ENCODE measurements around the gene NUTF2.
"Not testable (repeated sequence)": the region's sequence is repeated elsewhere in the genome, so short reads cannot be mapped to it uniquely, and the experiment has no call there.

NUTF2 gene

GRCh38 chr16:67862623-67863583 is 16.2 kb downstream of the NUTF2 start:
- H3K79me2 ChIP-seq (ENCODE audit: insufficient read depth, low read length): peaks cover 42% of the 10 kb centered on the region
- H4K20me1 ChIP-seq (ENCODE audit: insufficient read depth, low read length): no peaks in the 10 kb centered on the region
- TF ChIP-seq EZH2 (IDR thresholded peaks at IDR 0.05; ENCODE audit: borderline replicate concordance, low read length) (no peak), CTCF (IDR thresholded peaks at IDR 0.05; ENCODE audit: low read length) (no peak)
- no peak overlapping the region for H3K27ac ChIP-seq (ENCODE audit: low read depth, low read length, poor library complexity, severe bottlenecking)
- H3K27me3 ChIP-seq (ENCODE audit: insufficient read depth, low read length): no peaks in the 10 kb centered on the region
- no peak overlapping the region for H2AFZ ChIP-seq (ENCODE audit: low read length)
- no peak overlapping the region for H3K4me2 ChIP-seq (ENCODE audit: low read length)
- no peak overlapping the region for H3K4me3 ChIP-seq (ENCODE audit: low read depth, low read length, poor library complexity, severe bottlenecking)
- no peaks in the 10 kb centered on the region for H3K9me2 ChIP-seq (ENCODE audit: low read depth, low read length)
- H3F3A ChIP-seq (ENCODE audit: insufficient read depth, low read length): no peaks in the 10 kb centered on the region
- no peaks in the 10 kb centered on the region for H3K9me3 ChIP-seq (ENCODE audit: low read length)
- no peak overlapping the region for H3K9ac ChIP-seq (ENCODE audit: low read length)
- H3K36me3 ChIP-seq (ENCODE audit: insufficient read depth, low read length): peaks cover 62% of the 10 kb centered on the region
- H3K4me1 ChIP-seq (ENCODE audit: insufficient read depth, low read length, severe bottlenecking): no peaks in the 10 kb centered on the region

- not testable (repeated sequence) for H3F3A ChIP-seq (ENCODE audit: insufficient read depth, low read length); H4K20me1 ChIP-seq (ENCODE audit: insufficient read depth, low read length); H2AFZ ChIP-seq (ENCODE audit: low read length); H3K4me2 ChIP-seq (ENCODE audit: low read length); H3K4me1 ChIP-seq (ENCODE audit: insufficient read depth, low read length, severe bottlenecking); H3K9me2 ChIP-seq (ENCODE audit: low read depth, low read length); H3K27me3 ChIP-seq (ENCODE audit: insufficient read depth, low read length); H3K9me3 ChIP-seq (ENCODE audit: low read length); H3K27ac ChIP-seq (ENCODE audit: low read depth, low read length, poor library complexity, severe bottlenecking); H3K9ac ChIP-seq (ENCODE audit: low read length); H3K4me3 ChIP-seq (ENCODE audit: low read depth, low read length, poor library complexity, severe bottlenecking)
- H3K79me2 ChIP-seq (ENCODE audit: insufficient read depth, low read length): peaks cover 31% of the 10 kb centered on the region
- H3K36me3 ChIP-seq (ENCODE audit: insufficient read depth, low read length): peaks cover 73% of the 10 kb centered on the region
These were observed 17.3 kb downstream of the NUTF2 start for GRCh38 chr16:67864044-67864443.

- Histone ChIP-seq H3K27me3 (ENCODE audit: insufficient read depth, low read length) (no peaks in the 10 kb centered on the region), H3K9me3 (ENCODE audit: low read length) (no peaks in the 10 kb centered on the region), H2AFZ (ENCODE audit: low read length) (no peak overlapping the region), H3K9me2 (ENCODE audit: low read depth, low read length) (no peaks in the 10 kb centered on the region), H3F3A (ENCODE audit: insufficient read depth, low read length) (no peaks in the 10 kb centered on the region), H4K20me1 (ENCODE audit: insufficient read depth, low read length) (no peaks in the 10 kb centered on the region), H3K4me3 (ENCODE audit: low read depth, low read length, poor library complexity, severe bottlenecking) (no peak overlapping the region), H3K27ac (ENCODE audit: low read depth, low read length, poor library complexity, severe bottlenecking) (no peak overlapping the region), H3K4me2 (ENCODE audit: low read length) (no peak overlapping the region), H3K36me3 (ENCODE audit: insufficient read depth, low read length) (peaks cover 73% of the 10 kb centered on the region), H3K9ac (ENCODE audit: low read length) (no peak overlapping the region), H3K79me2 (ENCODE audit: insufficient read depth, low read length) (peaks cover 29% of the 10 kb centered on the region), H3K4me1 (ENCODE audit: insufficient read depth, low read length, severe bottlenecking) (no peaks in the 10 kb centered on the region)
- TF ChIP-seq CTCF (IDR thresholded peaks at IDR 0.05; ENCODE audit: low read length) (no peak), EZH2 (IDR thresholded peaks at IDR 0.05; ENCODE audit: borderline replicate concordance, low read length) (no peak)
These were observed 17.9 kb downstream of the NUTF2 start for GRCh38 chr16:67864594-67864993.

All from OCI-LY1 (cell line).